ENCODE results near the gene NFU1.

- TF ChIP-seq CTCF (IDR thresholded peaks at IDR 0.05), result no peak
- no peak for TF ChIP-seq POLR2AphosphoS5 (IDR thresholded peaks at IDR 0.05)
These were observed 52.6 kb downstream of the NFU1 start for GRCh38 chr2:69384618-69385081.
